HL-60/S4 (cell line): ENCODE measurements around the gene KCNB1.
"Not testable (repeated sequence)": the region's sequence is repeated elsewhere in the genome, so short reads cannot be mapped to it uniquely, and the experiment has no call there.

Experiments
- in situ Hi-C: fragments of 300-500 bp; cut with MboI; formaldehyde crosslinking; loops from 2 replicates; pipeline ENCODE4 v1.14.3; 2022; ENCODE audit warnings: low sequenced_read_pairs

KCNB1 gene

DNA sequence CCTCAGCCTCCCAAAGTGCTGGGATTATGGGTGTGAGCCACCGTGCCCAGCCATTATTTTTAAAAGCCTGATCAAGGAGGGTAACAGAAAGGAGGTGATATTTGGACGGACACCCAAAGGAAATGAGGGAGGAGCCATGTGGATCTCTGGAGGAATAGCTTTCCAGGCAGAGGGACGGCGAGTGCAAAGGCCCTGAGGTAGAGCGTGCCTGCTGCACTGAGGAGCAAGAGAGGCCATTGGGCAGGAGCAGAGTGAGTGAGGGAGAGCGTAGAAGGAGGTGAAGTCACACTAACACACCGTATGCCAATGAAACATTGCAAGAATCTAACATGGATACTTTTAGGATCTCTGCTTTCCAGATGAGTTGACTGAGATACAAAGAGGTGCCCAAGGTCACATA, 145.7 kb downstream of the KCNB1 start:
- in situ Hi-C loops, result loop anchor here (25.0 kb wide), 1 partner anchor 526 kb away; no protein-coding TSS in a partner anchor

DNA sequence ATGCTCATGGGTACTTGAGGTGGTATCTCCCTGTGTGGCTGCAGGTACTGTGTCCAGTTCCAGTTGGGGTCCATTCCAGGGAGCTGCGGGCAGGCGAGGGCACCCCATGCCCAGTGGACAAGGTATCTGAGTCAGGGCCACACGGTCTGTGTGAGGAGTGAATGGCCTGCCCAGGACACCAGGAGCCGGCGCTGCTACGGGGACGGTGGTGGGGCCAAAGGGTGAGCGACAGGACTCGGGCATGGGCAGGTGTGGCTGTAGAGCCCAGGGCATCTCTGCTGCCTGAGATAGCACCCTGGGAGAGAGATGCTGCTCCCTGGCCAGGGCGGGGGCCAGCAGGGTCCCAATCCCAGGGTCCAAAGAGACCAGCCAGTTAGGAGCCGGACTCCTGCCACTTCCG, 147.0 kb downstream of the KCNB1 start:
- in situ Hi-C loops, result loop anchor here (25.0 kb wide), 1 partner anchor 527 kb away; no protein-coding TSS in a partner anchor

DNA sequence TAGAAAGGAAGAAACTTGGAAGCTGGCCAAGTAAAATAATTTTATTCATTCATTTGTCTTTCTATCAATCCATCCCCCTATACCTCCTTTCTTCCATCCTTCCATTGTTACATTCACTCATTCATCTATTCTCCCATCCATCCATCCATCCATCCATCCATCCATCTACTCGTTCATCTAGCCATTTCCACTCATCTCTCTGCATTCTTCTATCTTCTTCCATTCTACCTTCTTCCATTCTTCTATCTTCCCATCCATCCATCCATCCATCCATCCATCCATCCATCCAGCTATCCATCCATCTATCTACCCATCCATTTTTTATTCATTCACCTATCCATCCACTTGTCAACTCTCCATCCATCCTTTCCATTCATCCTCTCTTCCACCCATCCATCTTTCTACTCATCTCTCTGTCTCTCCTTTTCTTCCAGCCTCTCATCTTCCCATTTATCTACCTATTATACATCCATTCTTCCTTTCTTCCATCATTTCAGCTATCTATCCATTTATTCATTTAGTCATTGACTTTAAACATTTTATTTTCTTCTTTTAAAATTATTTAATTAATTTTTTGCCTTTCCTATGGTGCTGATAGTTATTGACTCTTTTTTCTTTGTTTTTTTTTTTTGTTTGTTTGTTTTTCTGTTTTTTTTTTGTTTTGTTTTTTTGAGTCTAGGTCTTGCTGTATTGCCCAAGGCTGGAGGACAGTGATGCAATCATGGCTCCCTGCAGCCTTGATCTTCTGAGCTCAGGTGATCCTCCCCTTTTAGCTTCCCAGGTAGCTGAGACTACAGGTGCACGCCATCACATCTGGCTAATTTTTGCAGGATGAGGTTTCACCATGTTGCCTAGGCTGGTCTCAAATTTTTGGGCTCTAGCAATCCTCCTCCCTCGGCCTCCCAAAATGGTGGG, 151.5 kb downstream of the KCNB1 start:
- in situ Hi-C loops, result loop anchor here (5.0 to 25.0 kb wide), 2 partner anchors 201 to 531 kb away; no protein-coding TSS in a partner anchor

DNA sequence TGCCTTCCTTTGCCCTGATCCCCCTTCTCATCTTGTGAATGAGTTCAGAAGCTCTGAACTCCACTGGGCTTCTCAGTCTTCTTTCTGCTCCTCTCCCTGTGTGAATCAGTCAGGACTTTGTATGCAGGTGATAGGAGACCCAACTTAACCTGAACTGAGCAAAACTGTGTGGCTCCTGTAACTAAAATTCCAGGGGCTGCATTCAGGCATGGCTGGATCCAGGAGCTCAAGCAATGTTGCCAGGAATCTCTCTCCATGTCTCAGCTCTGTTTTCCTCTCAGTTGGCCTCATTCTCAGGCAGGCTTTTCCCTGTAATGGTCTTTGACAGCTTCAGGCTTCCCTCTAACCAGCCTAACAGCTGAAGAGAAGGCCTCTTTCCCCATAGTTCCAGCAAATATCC, 153.7 kb downstream of the KCNB1 start:
- in situ Hi-C loops, result loop anchor here (25.0 kb wide), 1 partner anchor 534 kb away; no protein-coding TSS in a partner anchor

DNA sequence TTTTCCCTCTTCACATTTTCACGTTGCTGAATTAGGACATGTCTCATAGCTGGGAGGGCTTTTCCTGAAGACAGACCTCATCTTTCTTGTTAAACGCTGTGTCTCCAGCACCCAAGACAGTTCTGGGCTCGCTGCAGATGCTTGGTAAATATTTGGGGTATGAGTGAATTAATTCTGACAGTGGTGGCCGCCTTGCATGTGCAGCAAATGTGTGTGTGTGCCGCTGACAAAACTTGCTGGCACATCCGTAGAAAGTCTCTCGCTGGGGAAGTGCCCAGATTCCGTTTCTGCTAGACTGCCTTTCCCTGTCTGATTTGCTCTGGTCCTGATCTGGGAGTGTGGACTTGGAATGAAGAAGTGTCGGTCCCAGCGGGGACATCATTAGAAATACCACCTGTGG, 156.4 kb downstream of the KCNB1 start:
- in situ Hi-C loops, result loop anchor here (25.0 kb wide), 1 partner anchor 536 kb away; no protein-coding TSS in a partner anchor

DNA sequence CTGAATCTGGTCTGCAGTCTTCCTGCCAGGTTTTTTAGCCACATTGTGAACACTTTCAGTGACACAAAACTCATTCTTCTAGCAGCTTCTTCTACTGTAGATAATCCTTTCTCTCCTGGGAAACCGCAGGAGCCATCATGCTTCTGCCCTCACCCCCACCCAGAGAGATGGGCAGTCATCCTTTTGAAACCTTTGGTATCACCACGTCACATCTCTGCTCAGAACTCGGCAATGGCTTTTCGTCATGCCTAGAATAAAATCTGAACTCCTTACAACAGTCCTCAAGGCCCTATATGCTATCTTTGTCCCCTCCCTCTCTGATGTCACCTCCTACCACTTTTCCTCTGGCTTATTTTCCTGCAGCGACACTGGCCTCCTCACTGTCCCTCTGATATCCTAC, 158.2 kb downstream of the KCNB1 start:
- in situ Hi-C loops, result no loop called here

DNA sequence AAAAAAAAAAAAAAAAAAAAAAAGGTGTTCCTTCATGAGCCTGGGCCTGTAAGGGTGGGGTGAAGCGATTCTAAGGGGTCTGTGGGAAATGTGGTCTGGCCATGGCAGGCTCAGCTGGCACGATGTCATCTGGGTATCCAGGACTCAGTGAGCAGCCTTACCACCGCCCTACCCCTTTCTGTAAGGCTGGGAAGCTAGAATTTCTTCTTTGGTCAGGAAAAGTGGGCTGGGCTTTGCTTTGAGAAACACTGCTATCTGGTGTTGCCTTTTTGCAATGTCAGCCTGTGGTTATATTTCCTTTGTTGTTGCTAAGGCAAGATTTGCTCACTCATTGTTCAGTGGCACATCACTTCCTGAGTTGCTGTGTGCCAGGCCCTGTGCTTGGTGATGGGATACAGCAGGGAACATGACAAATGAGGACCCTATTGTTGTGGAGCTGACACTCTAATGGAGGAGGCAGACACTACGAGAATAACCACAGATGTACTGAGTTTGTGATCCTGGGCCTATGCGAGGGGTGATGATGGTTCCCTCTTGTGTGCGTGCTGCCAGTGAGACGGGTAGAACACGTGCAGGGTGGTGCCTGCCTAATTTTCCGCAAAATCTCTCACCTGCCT, 158.7 kb downstream of the KCNB1 start:
- in situ Hi-C loops, result no loop called here

DNA sequence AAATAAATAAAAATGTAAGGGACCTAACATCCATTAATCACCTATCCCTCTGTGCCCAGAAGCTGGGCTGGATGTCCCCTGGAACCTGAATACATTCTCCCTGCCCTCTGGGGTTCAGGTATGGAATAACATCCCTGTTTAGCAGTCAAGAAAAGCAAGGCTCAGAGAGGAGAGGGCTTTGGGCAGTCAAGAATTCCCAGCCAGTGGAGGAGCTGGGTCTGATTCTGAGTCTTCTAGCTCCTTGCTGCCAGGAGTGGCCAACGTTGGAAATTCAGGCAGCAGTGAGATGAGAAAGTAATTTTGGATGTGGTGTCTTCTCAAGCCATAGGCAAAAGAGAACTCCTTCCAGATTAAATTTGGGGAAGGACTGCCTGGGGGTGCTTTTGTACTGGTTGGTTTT, 162.0 kb downstream of the KCNB1 start:
- in situ Hi-C loops, result no loop called here

DNA sequence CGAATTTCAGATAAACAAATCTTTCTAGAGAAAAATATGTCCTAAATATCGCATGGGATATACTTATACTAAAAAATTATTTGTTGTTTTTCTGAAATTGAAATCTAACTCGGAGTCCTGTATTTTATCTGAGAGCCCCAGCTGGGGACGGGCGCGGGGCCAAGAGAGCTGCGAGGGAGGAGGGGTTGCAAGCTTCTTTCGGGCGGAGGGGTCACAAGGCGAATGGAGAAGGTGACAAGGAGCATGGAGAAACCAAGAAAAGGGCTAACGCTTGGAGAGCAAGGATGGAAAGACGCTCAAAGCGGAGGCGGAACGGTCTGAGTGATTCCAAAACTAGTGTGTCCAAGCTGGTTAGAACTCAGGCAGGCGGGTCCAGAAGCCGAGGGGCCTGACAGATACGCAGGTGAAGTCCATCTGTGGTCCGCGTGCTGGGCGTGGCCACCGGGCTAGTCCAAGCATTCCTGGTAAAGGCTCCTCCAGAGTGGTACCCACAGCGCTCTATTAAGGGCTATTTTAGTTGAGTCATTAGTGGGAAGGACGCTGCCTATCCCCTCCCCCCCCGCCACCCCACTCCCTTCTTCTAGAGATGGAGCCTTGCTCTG, 163.2 kb downstream of the KCNB1 start:
- in situ Hi-C loops, result no loop called here

DNA sequence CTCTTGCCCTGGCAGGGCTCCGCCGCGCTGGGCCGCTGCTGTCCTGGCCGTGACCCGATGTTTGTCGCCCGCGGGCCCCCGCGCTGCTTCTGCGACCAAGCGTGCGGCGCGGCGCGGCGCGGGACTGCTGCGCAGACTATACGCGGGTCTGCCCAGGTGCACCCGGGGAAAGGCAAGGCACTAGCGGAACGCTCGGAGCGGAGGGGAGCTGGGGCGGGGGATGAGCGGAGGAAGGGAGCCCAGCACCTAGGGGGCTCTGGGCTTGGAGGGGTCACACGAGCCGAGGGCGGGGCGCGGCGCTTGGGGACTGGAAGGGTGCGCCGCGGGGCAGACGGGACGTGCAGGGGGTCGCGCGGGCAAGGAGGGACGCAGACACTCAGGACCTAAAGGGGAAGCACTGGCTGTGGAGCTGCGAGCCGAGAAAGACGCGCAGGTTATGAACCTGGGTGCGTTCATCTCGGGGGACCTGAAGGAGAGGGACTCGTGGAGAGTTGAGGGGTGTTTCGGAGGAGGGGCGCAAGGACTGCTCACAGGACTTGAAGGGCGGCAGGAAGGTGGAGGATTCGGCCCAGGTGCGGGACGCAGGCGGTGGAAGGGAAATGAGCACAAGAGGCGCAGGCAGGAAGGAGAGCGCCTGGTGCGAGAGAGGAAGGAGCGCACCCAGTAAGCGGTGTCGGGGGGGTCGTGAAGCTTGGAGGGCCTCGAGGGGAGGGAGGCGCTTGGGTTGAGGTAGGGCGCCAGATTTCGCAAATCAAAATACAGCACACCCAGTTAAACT, 163.8 kb downstream of the KCNB1 start:
- in situ Hi-C loops, result no loop called here

DNA sequence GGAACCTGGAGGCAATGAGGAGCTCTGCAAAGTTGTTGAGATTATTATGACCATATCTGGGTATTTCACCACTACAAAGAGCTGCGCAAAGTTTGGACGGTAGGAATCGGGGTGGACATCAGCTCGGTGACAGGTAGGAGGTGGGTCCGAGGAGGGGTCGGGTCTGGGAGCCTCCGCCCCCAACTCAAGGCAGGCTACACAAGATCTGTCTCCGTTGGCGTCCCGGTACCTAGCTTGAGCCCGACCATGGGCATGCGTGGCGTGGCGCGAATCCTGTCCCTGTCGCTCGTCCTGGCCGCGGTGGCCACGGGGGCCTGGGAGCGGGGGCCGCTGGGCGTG, 164.4 kb downstream of the KCNB1 start:
- in situ Hi-C loops, result no loop called here

DNA sequence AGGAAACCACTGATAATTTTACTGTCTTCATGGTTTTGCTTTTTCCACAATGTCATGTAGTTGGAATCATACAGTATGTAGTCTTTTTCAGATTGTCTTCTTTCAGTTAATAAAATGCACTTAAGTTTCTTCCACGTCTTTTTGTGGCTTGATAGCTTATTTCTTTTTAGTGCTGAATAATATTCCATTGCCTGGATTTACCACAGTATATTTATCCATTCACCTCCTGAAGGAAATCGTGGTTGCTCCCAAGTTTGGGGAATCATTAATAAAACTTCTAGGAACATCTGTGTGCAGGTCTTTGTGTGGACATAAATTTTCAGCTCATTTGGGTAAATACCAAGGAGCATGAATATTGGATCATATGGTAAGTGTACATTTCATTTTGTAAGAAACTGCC, 165.8 kb downstream of the KCNB1 start:
- in situ Hi-C loops, result no loop called here

DNA sequence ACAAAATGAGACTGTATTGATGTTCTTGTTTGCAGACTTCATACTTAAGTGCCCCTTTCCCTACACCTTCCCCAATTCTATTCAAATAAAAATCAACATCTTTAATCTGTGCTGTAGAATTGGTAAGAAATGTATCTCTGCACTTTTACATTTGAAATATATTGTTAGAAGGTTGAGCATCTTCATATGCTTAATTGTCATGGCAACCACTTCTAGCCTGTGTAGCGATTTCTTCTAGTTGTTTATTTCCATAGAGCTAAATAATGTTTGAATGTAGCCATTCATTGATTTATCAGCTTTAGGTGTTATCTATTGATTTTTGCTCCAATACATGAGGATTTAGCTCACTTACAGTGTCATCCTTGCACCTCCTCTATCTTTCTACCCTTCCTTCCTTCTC, 166.9 kb downstream of the KCNB1 start:
- in situ Hi-C loops, result no loop called here

DNA sequence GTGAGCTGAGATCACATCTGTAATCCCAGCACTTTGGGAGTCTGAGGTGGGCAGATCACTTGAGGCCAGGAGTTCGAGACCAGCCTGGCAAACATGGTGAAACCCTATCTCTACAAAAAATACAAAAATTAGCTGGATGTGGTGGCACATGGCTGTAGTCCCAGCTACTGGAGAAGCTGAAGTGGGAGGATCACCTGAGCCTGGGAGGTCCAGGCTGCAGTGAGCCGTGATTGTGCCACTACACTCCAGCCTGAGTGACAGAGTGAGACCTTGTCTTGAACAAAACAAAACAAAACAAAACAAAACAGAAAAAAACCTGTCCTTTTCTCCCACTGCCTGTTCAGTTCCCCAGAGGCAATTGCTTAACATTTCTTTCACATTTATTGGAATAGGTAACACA, 168.4 kb downstream of the KCNB1 start:
- in situ Hi-C loops, result not testable (repeated sequence)
